Testis (tissue), 3 donors: ENCODE measurements around the gene B3GALNT2. TPM values are rescaled to one million over a fixed set of nuclear protein-coding genes. Genes with fewer than 3 reads are reported as not detected.

Experiments used
- DNase-seq: peaks from one replicate; pipeline ENCODE4 v3.0.0-alpha.2; 2019
- H3K27ac ChIP-seq, 2 donors: fragments of 200-600 bp; sonication (generic); one replicate each; pipeline ENCODE4 v1.5.1; 2019
- H3K27me3 ChIP-seq: fragments of 200-600 bp; sonication (generic); one replicate; pipeline ENCODE4 v1.5.1; 2019
- H3K36me3 ChIP-seq: fragments of 200-600 bp; sonication (generic); one replicate; pipeline ENCODE4 v1.5.1; 2017; ENCODE audit warnings: low read depth; ENCODE audit errors: missing control alignments
- H3K4me1 ChIP-seq: fragments of 200-600 bp; sonication (generic); one replicate; pipeline ENCODE4 v1.5.1; 2019
- H3K4me3 ChIP-seq, 2 donors: fragments of 200-600 bp; sonication (generic); one replicate each; pipeline ENCODE4 v1.5.1; 2017 to 2019
- H3K9me3 ChIP-seq: fragments of 200-600 bp; sonication (generic); one replicate; pipeline ENCODE4 v1.5.1; 2017
- CTCF ChIP-seq, 3 experiments: fragments of 450-650 bp in 2 of 3; fragments of 200-600 bp in 1 of 3; sonication (generic) in 1 of 3; IDR thresholded peaks; one replicate each; pipeline ENCODE4 v1.5.1; 2016 to 2019; ENCODE audit warnings: antibody characterized with exemption in 3 of 3, mild to moderate bottlenecking in 2 of 3, moderate library complexity in 1 of 3
- POLR2A ChIP-seq: fragments of 450-650 bp; IDR thresholded peaks from one replicate; pipeline ENCODE4 v1.6.1; 2017; ENCODE audit warnings: antibody characterized with exemption, mild to moderate bottlenecking, moderate library complexity
- WGBS, 2 donors: methylation state at CpG; one replicate each; pipeline ENCODE4 v1.1.5; 2018; 5-methylcytosine and 5-hydroxymethylcytosine counted together
- intact Hi-C: fragments of 100-400 bp; cut with DNase I; formaldehyde crosslinking; loops from one replicate; pipeline ENCODE4 v1.15.1; 2023; ENCODE audit warnings: low total_unique reads
- polyA plus RNA-seq: library from polyadenylated mRNA; stranded (reverse); fragments of 350-450 nt; fragmentation: Illumina TruSeq; extraction: RNeasy Lipid Tissue Mini Kit (QIAGEN cat#74804); gene quantifications from one replicate; pipeline ENCODE4 v1.2.3, GENCODE V29; 2014; ENCODE audit warnings: low read depth, low replicate concordance; ENCODE audit not compliant: insufficient read depth
- small RNA-seq, 2 donors: library from RNA; depleted of rRNA; stranded (forward); fragments of <200 nt; gene quantifications; one replicate each; pipeline ENCODE3, GENCODE V24; 2016
- total RNA-seq, 2 donors: library from RNA; depleted of rRNA; stranded (reverse); fragments of >200 nt; gene quantifications; one replicate each; pipeline ENCODE4 v1.2.3, GENCODE V29; 2016

The B3GALNT2 gene
- total and polyA plus RNA-seq, 3 donors from 2014 or later, result 18.3 to 62.5 (median 32.3) TPM

DNA sequence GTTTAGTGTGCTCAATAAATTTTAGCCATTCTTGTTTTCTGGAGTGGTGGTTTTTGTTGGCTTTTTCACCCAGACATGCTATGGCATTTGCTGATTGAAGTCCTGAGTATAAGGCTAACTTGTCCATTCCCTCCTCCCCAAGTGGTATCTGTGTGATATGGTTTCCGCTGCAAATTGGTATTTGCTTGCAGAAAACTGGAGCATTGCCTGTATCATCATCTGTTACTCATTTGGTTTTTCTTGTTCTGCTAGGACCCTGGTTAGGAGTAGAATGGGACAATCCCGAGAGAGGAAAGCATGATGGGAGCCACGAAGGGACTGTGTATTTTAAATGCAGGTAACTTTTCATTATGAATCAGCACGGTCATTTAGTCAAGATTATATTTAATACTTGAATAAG, 103.0 kb downstream of the B3GALNT2 start:
- intact Hi-C loops, result no loop called here
- no peaks in the 10 kb centered on the region for H3K9me3 ChIP-seq
- 86 to 89% methylated on average over 4 of the region's 4 CpGs for WGBS, 2 donors
- TF ChIP-seq CTCF (IDR thresholded peaks at IDR 0.05) (no peak), POLR2A (no peak)
- H3K4me1 ChIP-seq, result no peaks in the 10 kb centered on the region
- H3K4me3 ChIP-seq, result no peak overlapping the region
- H3K27me3 ChIP-seq, result no peaks in the 10 kb centered on the region
- DNase-seq, result no peak
- no peaks in the 10 kb centered on the region for H3K36me3 ChIP-seq
- H3K27ac ChIP-seq, result no peak overlapping the region

Small RNA genes within 50 kb of the gene (small RNA-seq; reads per million reads assigned to genes)
- 0 reads per million in 2 donors for gene MTCO3P46
- 0 reads per million in 2 donors for gene MTND4LP21
- 0 reads per million in 2 donors for gene RPS21P1

Other genes with a start within 250 kb of the B3GALNT2 start
- gene ARID4B, start 176.3 kb downstream of the B3GALNT2 start, total RNA-seq, result 10 to 100 TPM; 60.0 to 72.4 TPM
- gene ARID4B, start 176.3 kb downstream of the B3GALNT2 start, polyA plus RNA-seq, result 11.6 TPM
- gene GGPS1, start 175.9 kb downstream of the B3GALNT2 start, total RNA-seq, result 10 to 100 TPM; 29.4 to 37.4 TPM
- 73.0 TPM for gene GGPS1, start 175.9 kb downstream of the B3GALNT2 start, polyA plus RNA-seq
- 10 to 100 TPM; 20.1 to 22.4 TPM for gene TBCE, start 137.0 kb downstream of the B3GALNT2 start, total RNA-seq
- 29.8 TPM for gene TBCE, start 137.0 kb downstream of the B3GALNT2 start, polyA plus RNA-seq
- gene GNG4, start 145.3 kb upstream of the B3GALNT2 start, total RNA-seq, result 1 to 10 TPM; 2.9 to 3.2 TPM
- gene GNG4, start 145.3 kb upstream of the B3GALNT2 start, polyA plus RNA-seq, result 3.3 TPM